ENCODE data around the gene AFAP1L2. TPM values are rescaled to one million over a fixed set of nuclear protein-coding genes. Genes with fewer than 3 reads are reported as not detected.

The AFAP1L2 gene
- total and polyA plus RNA-seq, 2 donors (not counting 1 experiment from before 2014, with no cell fraction given): 4.7 to 4.9 TPM

DNA sequence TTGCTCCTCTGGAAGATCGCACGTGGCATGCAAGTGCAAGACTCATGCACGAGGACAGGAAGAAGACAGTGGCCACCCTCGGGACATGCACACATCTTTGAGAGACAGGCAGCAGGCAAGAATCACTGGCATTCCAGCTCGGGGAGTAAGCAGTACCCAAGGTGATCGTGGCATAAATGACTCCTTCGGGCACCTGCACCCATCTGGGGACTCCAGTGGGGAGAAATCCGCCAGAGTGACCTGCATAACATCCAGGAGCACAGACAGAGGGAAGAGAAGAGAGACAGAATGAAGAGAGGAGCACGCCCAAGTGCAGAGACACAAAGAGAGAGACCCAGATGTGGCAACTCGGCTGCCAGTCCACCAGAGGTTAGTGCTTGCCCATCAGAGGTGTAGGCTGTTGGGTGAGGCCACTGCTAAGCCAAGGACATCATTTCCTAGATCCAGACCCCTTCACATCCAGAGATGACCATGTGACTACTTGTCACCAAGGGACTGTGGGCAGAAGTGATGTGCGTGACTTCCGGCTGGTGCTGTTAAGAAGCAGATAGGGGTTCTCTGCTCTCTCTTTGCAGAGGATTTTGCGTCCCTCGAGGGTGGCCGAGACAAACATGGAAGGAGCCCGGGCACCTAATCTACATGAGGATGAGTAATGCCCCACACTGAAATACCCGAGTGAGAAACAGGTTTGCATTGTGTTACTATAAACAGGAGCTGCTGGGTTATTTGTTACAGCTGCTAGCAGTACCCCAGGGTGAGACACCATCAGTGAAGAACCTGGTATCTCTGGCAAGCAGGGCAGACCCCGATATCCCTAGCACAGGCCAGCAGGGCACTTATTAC lies 84.7 kb downstream of the AFAP1L2 start:
- CTCF ChIA-PET: no interaction called here
- Histone ChIP-seq H4K20me1 (ENCODE audit: control insufficient read depth, insufficient read depth, low read length, poor library complexity, severe bottlenecking) (no peaks in the 10 kb centered on the region), H3K4me1 (ENCODE audit: control insufficient read depth in 2 of 2, insufficient read depth in 2 of 2, low read length in 2 of 2) (no peaks in the 10 kb centered on the region), H3K36me3 (replicated peaks in 1 of 2; ENCODE audit: control extremely low read depth in 1 of 2, control insufficient read depth in 1 of 2, extremely low read depth in 1 of 2, insufficient read depth in 2 of 2, low read length in 1 of 2) (no peaks in the 10 kb centered on the region), H3K9me3 (ENCODE audit: control extremely low read depth in 1 of 3, control insufficient read depth in 2 of 3, insufficient read depth in 1 of 3, low read length in 2 of 3) (no peaks in the 10 kb centered on the region), H3K9ac (ENCODE audit: low read length) (no peak overlapping the region), H3K79me2 (ENCODE audit: control insufficient read depth, insufficient read depth, low read length) (no peaks in the 10 kb centered on the region), H3K27me3 (replicated peaks in 1 of 4; ENCODE audit: control extremely low read depth in 1 of 4, control insufficient read depth in 3 of 4, insufficient read depth in 4 of 4, low read length in 3 of 4) (no peaks in the 10 kb centered on the region), H3K4me2 (replicated peaks; ENCODE audit: low read depth, low read length, poor library complexity, severe bottlenecking) (no peak overlapping the region), H3K27ac (ENCODE audit: low read length in 2 of 2) (no peak overlapping the region), H2AFZ (ENCODE audit: insufficient read depth, low read depth, low read length, poor library complexity, severe bottlenecking) (no peak overlapping the region), H3K4me3 (ENCODE audit: control extremely low read depth in 1 of 5, extremely low read depth in 1 of 5, insufficient read depth in 1 of 5, low read depth in 2 of 5, low read length in 4 of 5) (no peak overlapping the region)
- Mint-ChIP-seq H3K4me1 (no peaks in the 10 kb centered on the region), H3K27ac (no peak overlapping the region), H3K4me3 (no peak overlapping the region), H3K27me3 (peaks cover 10% of the 10 kb centered on the region), H3K9me3 (ENCODE audit: insufficient read depth) (no peaks in the 10 kb centered on the region)
- TF ChIP-seq CTCF (IDR thresholded peaks at IDR 0.05): no peak
- no peak for TF ChIP-seq EZH2 (IDR thresholded peaks at IDR 0.05; ENCODE audit: borderline replicate concordance, insufficient read depth, low read depth, low read length, poor library complexity, severe bottlenecking)
- DNase-seq: no peak
- 94% methylated on average over 17 of the region's 18 CpGs for WGBS (ENCODE audit: insufficient coverage)
- POLR2A ChIA-PET: no interaction called here
- intact Hi-C loops (cut with micrococcal nuclease): no loop called here
- ATAC-seq (ENCODE audit: low read depth): no peak

- ATAC-seq (ENCODE audit: low read depth): no peak
- intact Hi-C loops (cut with micrococcal nuclease): no loop called here
These were observed 87.6 kb downstream of the AFAP1L2 start for GRCh38 chr10:114316744-114317143.

More at GRCh38 chr10:114316744-114317143, 87.6 kb downstream of the AFAP1L2 start:
- no peaks in the 10 kb centered on the region for H4K20me1 ChIP-seq (ENCODE audit: control insufficient read depth, insufficient read depth, low read length, poor library complexity, severe bottlenecking)
- Mint-ChIP-seq H3K27me3 (peaks cover 10% of the 10 kb centered on the region), H3K4me3 (no peak overlapping the region), H3K9me3 (ENCODE audit: insufficient read depth) (no peaks in the 10 kb centered on the region), H3K4me1 (no peaks in the 10 kb centered on the region), H3K27ac (no peak overlapping the region)
- H3K4me1 ChIP-seq (ENCODE audit: control insufficient read depth in 2 of 2, insufficient read depth in 2 of 2, low read length in 2 of 2): no peaks in the 10 kb centered on the region
- TF ChIP-seq EZH2 (IDR thresholded peaks at IDR 0.05; ENCODE audit: borderline replicate concordance, insufficient read depth, low read depth, low read length, poor library complexity, severe bottlenecking) (no peak), CTCF (IDR thresholded peaks at IDR 0.05) (no peak)
- H3K27me3 ChIP-seq (replicated peaks in 1 of 4; ENCODE audit: control extremely low read depth in 1 of 4, control insufficient read depth in 3 of 4, insufficient read depth in 4 of 4, low read length in 3 of 4): no peaks in the 10 kb centered on the region
- no peaks in the 10 kb centered on the region for H3K36me3 ChIP-seq (replicated peaks in 1 of 2; ENCODE audit: control extremely low read depth in 1 of 2, control insufficient read depth in 1 of 2, extremely low read depth in 1 of 2, insufficient read depth in 2 of 2, low read length in 1 of 2)
- no peak overlapping the region for H3K4me3 ChIP-seq (ENCODE audit: control extremely low read depth in 1 of 5, extremely low read depth in 1 of 5, insufficient read depth in 1 of 5, low read depth in 2 of 5, low read length in 4 of 5)
- no peaks in the 10 kb centered on the region for H3K9me3 ChIP-seq (ENCODE audit: control extremely low read depth in 1 of 3, control insufficient read depth in 2 of 3, insufficient read depth in 1 of 3, low read length in 2 of 3)
- H3K27ac ChIP-seq (ENCODE audit: low read length in 2 of 2): no peak overlapping the region
- DNase-seq: no peak
- POLR2A ChIA-PET: no interaction called here
- H2AFZ ChIP-seq (ENCODE audit: insufficient read depth, low read depth, low read length, poor library complexity, severe bottlenecking): no peak overlapping the region
- WGBS (ENCODE audit: insufficient coverage): 92% methylated on average over 3 of the region's 5 CpGs
- CTCF ChIA-PET: interaction anchor here (1.0 kb wide), 1 partner anchor 12 kb away, joined by 3 read pairs; no protein-coding TSS in a partner anchor
- H3K9ac ChIP-seq (ENCODE audit: low read length): no peak overlapping the region
- H3K79me2 ChIP-seq (ENCODE audit: control insufficient read depth, insufficient read depth, low read length): no peaks in the 10 kb centered on the region
- H3K4me2 ChIP-seq (replicated peaks; ENCODE audit: low read depth, low read length, poor library complexity, severe bottlenecking): no peak overlapping the region
